ENCODE data around the gene GIMAP8.

GIMAP8 gene

DNA sequence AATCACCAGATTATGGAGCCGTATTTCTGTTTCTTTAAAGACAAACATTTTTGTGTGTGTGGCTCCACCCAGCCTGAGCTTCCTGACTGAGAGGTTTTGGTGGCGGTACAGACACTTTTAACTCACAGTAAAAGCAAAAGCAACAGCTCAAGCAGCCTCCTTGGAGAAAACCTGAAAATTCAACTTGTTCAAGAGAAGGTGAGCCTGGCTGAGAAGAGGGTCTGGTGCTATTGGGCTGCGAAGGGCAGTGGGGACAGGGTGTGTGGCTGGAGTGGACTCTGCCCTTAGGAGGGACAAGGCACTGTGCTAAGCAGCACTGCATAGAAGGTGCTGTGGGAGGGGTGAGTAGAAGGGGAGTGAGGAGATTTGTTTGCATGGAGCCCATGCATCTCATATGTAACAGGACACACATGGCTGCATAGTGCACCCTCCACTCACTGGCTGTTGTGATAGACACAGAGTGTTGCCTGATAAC is 64.4 kb downstream of the GIMAP8 start, which contains the start of gene GIMAP7:
GIMAP7 (plus strand) TSS at position 125 of the 475 bp plus-strand sequence. CDS start 5,103 bp downstream, outside the sequence.
- Histone ChIP-seq H3K27ac (no peak within 1 kb of the TSS), H3K79me2 (ENCODE audit: insufficient read depth, low read depth) (no peaks in the 10 kb centered on the region), H3K9ac (no peak within 1 kb of the TSS), H3K27me3 (ENCODE audit: insufficient read depth, low read depth) (no peaks in the 10 kb centered on the region), H3K4me2 (no peak within 1 kb of the TSS), H3K36me3 (ENCODE audit: insufficient read depth) (no peaks in the 10 kb centered on the region), H3K4me3 (IDR thresholded peaks at IDR 0.05; ENCODE audit: insufficient read depth, low read depth, low read length) (no peak within 1 kb of the TSS), H3K4me1 (ENCODE audit: low read depth, poor library complexity, severe bottlenecking) (no peaks in the 10 kb centered on the region), H2AFZ (ENCODE audit: low read depth) (no peak within 1 kb of the TSS), H4K20me1 (ENCODE audit: insufficient read depth) (no peaks in the 10 kb centered on the region)
- TF ChIP-seq, protein P1, sequence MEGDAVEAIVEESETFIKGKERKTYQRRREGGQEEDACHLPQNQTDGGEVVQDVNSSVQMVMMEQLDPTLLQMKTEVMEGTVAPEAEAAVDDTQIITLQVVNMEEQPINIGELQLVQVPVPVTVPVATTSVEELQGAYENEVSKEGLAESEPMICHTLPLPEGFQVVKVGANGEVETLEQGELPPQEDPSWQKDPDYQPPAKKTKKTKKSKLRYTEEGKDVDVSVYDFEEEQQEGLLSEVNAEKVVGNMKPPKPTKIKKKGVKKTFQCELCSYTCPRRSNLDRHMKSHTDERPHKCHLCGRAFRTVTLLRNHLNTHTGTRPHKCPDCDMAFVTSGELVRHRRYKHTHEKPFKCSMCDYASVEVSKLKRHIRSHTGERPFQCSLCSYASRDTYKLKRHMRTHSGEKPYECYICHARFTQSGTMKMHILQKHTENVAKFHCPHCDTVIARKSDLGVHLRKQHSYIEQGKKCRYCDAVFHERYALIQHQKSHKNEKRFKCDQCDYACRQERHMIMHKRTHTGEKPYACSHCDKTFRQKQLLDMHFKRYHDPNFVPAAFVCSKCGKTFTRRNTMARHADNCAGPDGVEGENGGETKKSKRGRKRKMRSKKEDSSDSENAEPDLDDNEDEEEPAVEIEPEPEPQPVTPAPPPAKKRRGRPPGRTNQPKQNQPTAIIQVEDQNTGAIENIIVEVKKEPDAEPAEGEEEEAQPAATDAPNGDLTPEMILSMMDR (conservative IDR thresholded peaks at IDR 0.05; ENCODE audit: low read depth, low read length), result no peak

DNA sequence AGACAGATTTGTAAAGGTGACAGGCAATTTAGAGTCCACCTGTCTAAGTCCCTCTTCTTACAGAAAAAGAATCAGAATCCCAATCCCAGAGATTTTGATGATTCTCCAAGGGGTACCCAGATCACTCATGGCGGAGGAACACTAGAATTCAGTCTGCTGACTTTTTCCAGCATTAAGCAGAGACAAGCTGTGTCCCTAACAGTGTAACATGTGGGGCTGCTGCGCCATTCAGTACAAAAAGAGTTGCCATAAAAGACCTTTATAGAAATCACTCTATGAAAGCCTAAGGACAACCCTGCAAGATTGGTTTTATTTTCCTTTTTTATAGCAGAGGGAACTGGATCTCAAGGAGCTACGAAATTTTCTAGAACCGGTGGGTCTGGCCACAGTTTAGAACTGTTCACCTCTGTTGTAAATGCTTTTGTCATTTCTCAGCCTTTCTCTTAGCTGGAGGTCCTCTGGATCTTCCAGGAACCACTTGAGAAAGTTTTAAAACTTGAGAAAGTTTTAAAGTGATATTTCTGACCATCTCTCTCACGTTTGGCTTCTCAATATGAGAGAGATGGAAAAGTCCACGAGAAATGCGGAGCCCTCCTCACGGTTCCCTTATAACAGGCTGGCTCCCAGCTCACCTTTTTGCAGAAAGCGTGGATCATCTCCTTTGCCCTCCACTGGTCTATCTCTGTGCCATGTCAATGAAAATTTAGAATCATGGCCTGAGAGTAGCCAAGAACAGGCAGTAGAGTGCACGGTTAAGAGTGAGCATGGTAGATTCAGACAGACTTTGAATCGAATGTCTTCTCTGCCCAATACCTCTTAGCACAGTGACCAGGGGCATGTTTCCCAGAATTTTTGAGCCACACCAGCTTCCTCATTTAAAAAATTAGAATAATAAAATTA is 65.1 kb downstream of the GIMAP8 start:
- Histone ChIP-seq H3K27ac (no peak overlapping the region), H3K36me3 (ENCODE audit: insufficient read depth) (no peaks in the 10 kb centered on the region), H3K27me3 (ENCODE audit: insufficient read depth, low read depth) (no peaks in the 10 kb centered on the region), H3K4me3 (IDR thresholded peaks at IDR 0.05; ENCODE audit: insufficient read depth, low read depth, low read length) (no peak overlapping the region), H4K20me1 (ENCODE audit: insufficient read depth) (no peaks in the 10 kb centered on the region), H3K4me1 (ENCODE audit: low read depth, poor library complexity, severe bottlenecking) (no peaks in the 10 kb centered on the region), H3K9ac (no peak overlapping the region), H2AFZ (ENCODE audit: low read depth) (no peak overlapping the region), H3K4me2 (no peak overlapping the region), H3K79me2 (ENCODE audit: insufficient read depth, low read depth) (no peaks in the 10 kb centered on the region)
- TF ChIP-seq, protein P1 (conservative IDR thresholded peaks at IDR 0.05; ENCODE audit: low read depth, low read length), result no peak

DNA sequence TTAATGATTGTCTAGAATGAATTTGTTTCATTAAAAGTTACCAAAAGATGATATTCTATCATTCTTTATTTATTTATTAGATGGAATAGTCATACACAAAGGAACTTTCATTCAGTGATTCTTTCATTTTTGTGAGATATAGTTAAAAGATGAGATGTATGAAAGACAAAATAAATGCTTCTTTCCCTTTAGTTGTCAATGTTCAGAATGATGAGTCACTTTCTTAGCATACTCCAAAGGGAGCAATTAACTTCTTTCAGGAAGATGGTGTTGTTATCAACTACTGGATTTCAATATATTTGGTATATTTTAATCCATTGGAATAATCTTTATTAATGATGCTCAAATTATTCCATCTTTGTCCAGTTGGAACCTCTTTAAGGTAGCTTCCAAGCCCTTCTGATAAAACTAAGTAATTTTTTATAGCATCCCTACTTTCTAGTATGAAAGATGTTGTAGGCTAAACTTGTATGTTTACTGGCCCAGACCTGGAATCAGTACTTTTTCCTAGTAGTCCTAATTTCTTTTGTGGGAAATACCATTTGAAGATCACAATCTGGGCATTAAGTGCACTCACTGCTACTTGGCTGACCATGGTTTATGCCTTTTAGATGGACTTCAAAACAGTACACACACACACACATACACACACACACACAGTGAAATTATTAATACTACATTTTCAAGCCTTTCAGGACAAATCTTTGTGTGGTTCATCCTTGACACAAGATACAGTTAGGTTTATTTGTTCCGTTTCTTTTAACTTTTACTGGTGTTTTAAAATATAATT is 66.7 kb downstream of the GIMAP8 start:
- Histone ChIP-seq H3K9ac (no peak overlapping the region), H3K79me2 (ENCODE audit: insufficient read depth, low read depth) (no peaks in the 10 kb centered on the region), H3K36me3 (ENCODE audit: insufficient read depth) (no peaks in the 10 kb centered on the region), H3K27me3 (ENCODE audit: insufficient read depth, low read depth) (no peaks in the 10 kb centered on the region), H3K4me3 (IDR thresholded peaks at IDR 0.05; ENCODE audit: insufficient read depth, low read depth, low read length) (no peak overlapping the region), H3K4me2 (no peak overlapping the region), H4K20me1 (ENCODE audit: insufficient read depth) (no peaks in the 10 kb centered on the region), H3K4me1 (ENCODE audit: low read depth, poor library complexity, severe bottlenecking) (no peaks in the 10 kb centered on the region), H3K27ac (no peak overlapping the region), H2AFZ (ENCODE audit: low read depth) (no peak overlapping the region)
- TF ChIP-seq, protein P1 (conservative IDR thresholded peaks at IDR 0.05; ENCODE audit: low read depth, low read length), result no peak

DNA sequence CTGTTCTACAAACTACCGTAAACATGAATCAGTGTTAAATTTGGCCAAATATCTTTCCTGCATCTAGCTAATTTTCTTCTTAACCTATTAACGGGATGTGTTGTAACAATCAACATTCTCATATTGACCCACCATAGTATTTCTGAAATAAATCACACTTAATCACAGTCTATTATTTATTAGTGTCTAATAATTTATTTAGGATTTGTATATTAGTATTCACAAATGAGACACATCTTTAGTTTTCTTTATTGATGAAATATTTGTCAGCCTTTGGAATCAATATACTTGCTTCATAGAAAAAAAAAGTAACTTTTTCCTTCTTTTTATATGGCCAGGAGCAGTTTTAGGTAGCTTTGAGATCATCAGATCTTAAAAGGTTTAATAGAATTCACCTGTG is 68.9 kb downstream of the GIMAP8 start:
- Histone ChIP-seq H3K79me2 (ENCODE audit: insufficient read depth, low read depth) (no peaks in the 10 kb centered on the region), H2AFZ (ENCODE audit: low read depth) (no peak overlapping the region), H3K27me3 (ENCODE audit: insufficient read depth, low read depth) (no peaks in the 10 kb centered on the region), H3K36me3 (ENCODE audit: insufficient read depth) (no peaks in the 10 kb centered on the region), H3K9ac (no peak overlapping the region), H3K4me3 (IDR thresholded peaks at IDR 0.05; ENCODE audit: insufficient read depth, low read depth, low read length) (no peak overlapping the region), H3K4me2 (no peak overlapping the region), H4K20me1 (ENCODE audit: insufficient read depth) (no peaks in the 10 kb centered on the region), H3K4me1 (ENCODE audit: low read depth, poor library complexity, severe bottlenecking) (no peaks in the 10 kb centered on the region), H3K27ac (no peak overlapping the region)
- TF ChIP-seq, protein P1 (conservative IDR thresholded peaks at IDR 0.05; ENCODE audit: low read depth, low read length), result no peak

Data from KMS-11 (cell line).